HepG2 (cell line): Measurements from ENCODE around the gene DUS1L. TPM values are rescaled to one million over a fixed set of nuclear protein-coding genes. Genes with fewer than 3 reads are reported as not detected.

Source experiments
- ATRX ChIP-seq: sonication (generic); formaldehyde crosslinking; IDR thresholded peaks from 2 replicates; pipeline ENCODE4 v1.4.0; 2020; ENCODE audit warnings: missing genetic modification reagents, borderline replicate concordance
- CSRNP2 ChIP-seq: sonication (generic); formaldehyde crosslinking; conservative IDR thresholded peaks from 2 replicates; pipeline ENCODE4 v1.8.0; 2022; ENCODE audit warnings: low read depth, missing genetic modification reagents
- DRAP1 ChIP-seq: IDR thresholded peaks from 2 replicates; pipeline ENCODE4 v1.6.1; 2016; ENCODE audit warnings: missing genetic modification reagents, missing compliant biosample characterization
- ELF4 ChIP-seq: sonication (generic); formaldehyde crosslinking; IDR thresholded peaks from 2 replicates; pipeline ENCODE4 v1.5.0; 2020; ENCODE audit warnings: missing genetic modification reagents, mild to moderate bottlenecking, moderate library complexity, borderline replicate concordance
- GABPB1 ChIP-seq: IDR thresholded peaks from 2 replicates; pipeline ENCODE4 v1.6.1; 2016; ENCODE audit warnings: mild to moderate bottlenecking, missing genetic modification reagents, moderate library complexity, missing compliant biosample characterization
- GLMP ChIP-seq: sonication (generic); formaldehyde crosslinking; IDR thresholded peaks from 2 replicates; pipeline ENCODE4 v1.9.0; 2021; ENCODE audit warnings: missing genetic modification reagents, mild to moderate bottlenecking, borderline replicate concordance
- IRF9 ChIP-seq: sonication (generic); formaldehyde crosslinking; IDR thresholded peaks from 2 replicates; pipeline ENCODE4 v1.8.0; 2022; ENCODE audit warnings: missing genetic modification reagents, mild to moderate bottlenecking, borderline replicate concordance
- KLF15 ChIP-seq: sonication (generic); formaldehyde crosslinking; IDR thresholded peaks from 2 replicates; pipeline ENCODE4 v1.8.1; 2023; ENCODE audit warnings: borderline replicate concordance, mild to moderate bottlenecking, inconsistent platforms, missing genetic modification reagents, mixed read lengths
- PHF21A ChIP-seq: sonication (generic); formaldehyde crosslinking; IDR thresholded peaks from 2 replicates; pipeline ENCODE4 v1.5.0; 2020; ENCODE audit warnings: mild to moderate bottlenecking, missing genetic modification reagents
- PRDM10 ChIP-seq: sonication (generic); formaldehyde crosslinking; IDR thresholded peaks from 2 replicates; pipeline ENCODE4 v1.4.0; 2020; ENCODE audit warnings: low read depth, missing genetic modification reagents
- SP2 ChIP-seq: sonication (generic); formaldehyde crosslinking; IDR thresholded peaks from 2 replicates; pipeline ENCODE4 v1.5.1; 2020; ENCODE audit warnings: mild to moderate bottlenecking, missing genetic modification reagents
- TCF7 ChIP-seq: sonication (generic); IDR thresholded peaks from 2 replicates; pipeline ENCODE4 v1.6.1; 2016; ENCODE audit warnings: antibody characterized with exemption, low read depth
- ZBTB38 ChIP-seq: sonication (generic); formaldehyde crosslinking; IDR thresholded peaks from 2 replicates; pipeline ENCODE4 v1.5.1; 2020; ENCODE audit warnings: mild to moderate bottlenecking, missing genetic modification reagents
- ZHX1 ChIP-seq: sonication (generic); formaldehyde crosslinking; IDR thresholded peaks from 2 replicates; pipeline ENCODE4 v1.8.1; 2022; ENCODE audit warnings: low read depth, mild to moderate bottlenecking, missing genetic modification reagents
- ZMYM2 ChIP-seq: sonication (generic); formaldehyde crosslinking; IDR thresholded peaks from 2 replicates; pipeline ENCODE4 v1.8.0; 2022; ENCODE audit warnings: mild to moderate bottlenecking, missing genetic modification reagents
- ZNF292 ChIP-seq: sonication (generic); formaldehyde crosslinking; IDR thresholded peaks from 2 replicates; pipeline ENCODE4 v1.8.1; 2022; ENCODE audit warnings: mild to moderate bottlenecking, low read depth, missing genetic modification reagents, borderline replicate concordance
- ZNF3 ChIP-seq: IDR thresholded peaks from 2 replicates; pipeline ENCODE4 v1.7.0; 2017; ENCODE audit warnings: inconsistent platforms
- ZNF317 ChIP-seq: sonication (generic); formaldehyde crosslinking; IDR thresholded peaks from 2 replicates; pipeline ENCODE4 v1.5.0; 2020; ENCODE audit warnings: mild to moderate bottlenecking, missing genetic modification reagents
- ZNF326 ChIP-seq: sonication (generic); formaldehyde crosslinking; IDR thresholded peaks from 2 replicates; pipeline ENCODE4 v1.4.0; 2020; ENCODE audit warnings: missing genetic modification reagents, borderline replicate concordance
- polyA plus RNA-seq, 8 experiments: library from polyadenylated mRNA; depleted of rRNA in 3 of 8; stranded (reverse) in 7 of 8; unstranded in 1 of 8; fragments of >200 nt; fragmentation: Illumina TruSeq in 4 of 8; extraction: Trizol in 4 of 8; gene quantifications; 2 replicates each; pipeline versions ENCODE4 v1.2.1 to v1.2.3, GENCODE V29; 2011 to 2016; ENCODE audit warnings: low read depth in 4 of 8, missing spikeins in 1 of 8, mixed read lengths in 1 of 8; ENCODE audit not compliant: insufficient read depth in 1 of 8
- total RNA-seq, 5 experiments: library from RNA; depleted of rRNA; stranded (reverse); fragments of >200 nt; fragmentation: Illumina TruSeq; extraction: Trizol; gene quantifications; 2 replicates each; pipeline ENCODE4 v1.2.3, GENCODE V29; 2016; ENCODE audit warnings: low read depth in 1 of 5

The DUS1L gene
- total and polyA plus RNA-seq, 2 of the 13 experiments (the other 11 are each of a cell fraction or from before 2014, with no cell fraction given): 81.0 to 109 TPM

GRCh38 chr17:82037889-82038195, 27.8 kb downstream of the DUS1L start (continued):
- no peak for TF ChIP-seq ZHX1
- TF ChIP-seq PHF21A (CRISPR knock-in tag): peak; percentile 4; the same call in 1 of the 2 replicates
- peak; percentile 64; the same call in 1 of the 2 replicates for TF ChIP-seq TCF7
- no peak for TF ChIP-seq SP2 (CRISPR knock-in tag)
- TF ChIP-seq KLF15 (CRISPR knock-in tag): no peak
- no peak for TF ChIP-seq ELF4 (CRISPR knock-in tag)
- no peak for TF ChIP-seq GLMP
- TF ChIP-seq ZBTB38 (CRISPR knock-in tag): no peak
- TF ChIP-seq DRAP1 (CRISPR knock-in tag): no peak
- TF ChIP-seq ATRX (CRISPR knock-in tag): no peak
- no peak for TF ChIP-seq ZNF3
- TF ChIP-seq IRF9: no peak
- TF ChIP-seq PRDM10 (CRISPR knock-in tag): no peak
- TF ChIP-seq ZNF326 (CRISPR knock-in tag): no peak
- TF ChIP-seq ZNF292 (CRISPR knock-in tag): 0 out of 2 replicates have a peak, but pooled peaks have one; percentile 6
- TF ChIP-seq ZMYM2 (CRISPR knock-in tag): no peak
- no peak for TF ChIP-seq CSRNP2 (CRISPR knock-in tag)
- TF ChIP-seq GABPB1 (CRISPR knock-in tag): no peak
- no peak for TF ChIP-seq ZNF317
